Suprapubic skin (tissue), 4 donors: ENCODE measurements around the gene ACTL10.

Experiments
- EP300 ChIP-seq: sonication (generic); formaldehyde crosslinking; IDR thresholded peaks from one replicate; pipeline ENCODE4 v1.6.1; 2017; ENCODE audit warnings: antibody characterized with exemption
- POLR2A ChIP-seq, 2 donors: fragments of 450-650 bp; IDR thresholded peaks; one replicate each; pipeline ENCODE4 v1.6.1; 2017; ENCODE audit warnings: antibody characterized with exemption in 2 of 2, mild to moderate bottlenecking in 2 of 2, moderate library complexity in 2 of 2
- POLR2AphosphoS5 ChIP-seq, 3 donors: sonication (generic); formaldehyde crosslinking; IDR thresholded peaks; one replicate each; pipeline ENCODE4 v1.6.1; 2017; ENCODE audit warnings: antibody characterized with exemption in 3 of 3
- TF ChIP-seq, protein P1 (sequence below), 2 donors: fragments of 200-600 bp in 1 of 2; fragments of 450-650 bp in 1 of 2; sonication (generic) in 1 of 2; IDR thresholded peaks; one replicate each; pipeline ENCODE4 v1.5.1; 2016 to 2019; ENCODE audit warnings: antibody characterized with exemption in 2 of 2, mild to moderate bottlenecking in 1 of 2, moderate library complexity in 1 of 2

- TF ChIP-seq POLR2A (IDR thresholded peaks at IDR 0.05) (no peak), POLR2AphosphoS5 (IDR thresholded peaks at IDR 0.05) (peak in 1 of 3 donors; percentile 28), EP300 (no peak)
- TF ChIP-seq, protein P1, sequence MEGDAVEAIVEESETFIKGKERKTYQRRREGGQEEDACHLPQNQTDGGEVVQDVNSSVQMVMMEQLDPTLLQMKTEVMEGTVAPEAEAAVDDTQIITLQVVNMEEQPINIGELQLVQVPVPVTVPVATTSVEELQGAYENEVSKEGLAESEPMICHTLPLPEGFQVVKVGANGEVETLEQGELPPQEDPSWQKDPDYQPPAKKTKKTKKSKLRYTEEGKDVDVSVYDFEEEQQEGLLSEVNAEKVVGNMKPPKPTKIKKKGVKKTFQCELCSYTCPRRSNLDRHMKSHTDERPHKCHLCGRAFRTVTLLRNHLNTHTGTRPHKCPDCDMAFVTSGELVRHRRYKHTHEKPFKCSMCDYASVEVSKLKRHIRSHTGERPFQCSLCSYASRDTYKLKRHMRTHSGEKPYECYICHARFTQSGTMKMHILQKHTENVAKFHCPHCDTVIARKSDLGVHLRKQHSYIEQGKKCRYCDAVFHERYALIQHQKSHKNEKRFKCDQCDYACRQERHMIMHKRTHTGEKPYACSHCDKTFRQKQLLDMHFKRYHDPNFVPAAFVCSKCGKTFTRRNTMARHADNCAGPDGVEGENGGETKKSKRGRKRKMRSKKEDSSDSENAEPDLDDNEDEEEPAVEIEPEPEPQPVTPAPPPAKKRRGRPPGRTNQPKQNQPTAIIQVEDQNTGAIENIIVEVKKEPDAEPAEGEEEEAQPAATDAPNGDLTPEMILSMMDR (IDR thresholded peaks at IDR 0.05), result peak; percentile 82 to 90
These were observed 1.1 kb downstream of the ACTL10 start for GRCh38 chr20:33667676-33668465.
